AG04449 (cell line): ENCODE results near the gene CDKN2C.

Experiments used
- CTCF ChIA-PET: fragments of 350-600 bp; formaldehyde crosslinking; extraction: SDS; loops from one replicate; lab custom pipeline; 2021; ENCODE audit warnings: antibody characterized with exemption; lab: Yijun Ruan, JAX
- POLR2A ChIA-PET: fragments of 400-600, 350-600 bp; formaldehyde crosslinking; extraction: SDS; loops from one replicate; lab custom pipeline; 2020; ENCODE audit warnings: antibody characterized with exemption, inconsistent platforms; lab: Yijun Ruan, JAX
- DNase-seq: peaks from one replicate; pipeline ENCODE4 v3.0.0-alpha.2; 2010; ENCODE audit warnings: low read depth, low spot score
- H3K4me3 ChIP-seq: 2 replicates; pipeline ENCODE4 v1.5.1; 2011; ENCODE audit warnings: low read depth, mild to moderate bottlenecking, control low read depth, low read length
- TF ChIP-seq, protein P1 (sequence below): IDR thresholded peaks from one replicate; pipeline ENCODE4 v1.5.1; 2011; ENCODE audit warnings: mild to moderate bottlenecking, moderate library complexity, low read length, control low read depth, inconsistent platforms; ENCODE audit not compliant: insufficient read depth; ENCODE audit errors: missing control alignments

Gene CDKN2C

DNA sequence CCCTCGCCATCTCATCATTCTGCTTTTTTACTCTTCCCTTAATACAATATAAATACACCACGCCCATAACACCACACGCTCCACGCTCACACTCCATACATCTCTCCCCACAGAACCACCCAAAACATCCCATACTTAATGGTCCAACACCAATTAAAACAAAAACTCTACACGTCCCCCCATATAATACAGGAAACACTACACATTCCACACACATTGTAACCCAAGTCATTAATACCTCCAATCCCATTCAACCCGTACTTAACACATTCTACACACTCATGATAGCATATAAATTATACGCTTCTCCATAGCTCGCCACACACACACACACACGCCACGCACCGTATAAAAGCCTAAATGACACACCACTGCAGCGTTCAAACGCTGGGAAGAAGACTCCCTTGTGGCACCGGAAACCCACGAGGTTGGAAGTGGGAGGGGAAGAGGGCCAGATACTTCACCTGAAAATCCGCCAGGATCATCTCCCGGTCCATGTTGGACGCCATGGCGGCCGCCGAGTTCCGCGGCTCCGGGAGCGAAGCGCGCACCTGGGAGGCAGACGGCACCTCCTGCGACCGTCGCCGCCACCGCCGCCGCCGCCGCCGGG, 10.6 kb upstream of the CDKN2C start:
- H3K4me3 ChIP-seq = peak overlapping the region; percentile 87
- TF ChIP-seq, protein P1, sequence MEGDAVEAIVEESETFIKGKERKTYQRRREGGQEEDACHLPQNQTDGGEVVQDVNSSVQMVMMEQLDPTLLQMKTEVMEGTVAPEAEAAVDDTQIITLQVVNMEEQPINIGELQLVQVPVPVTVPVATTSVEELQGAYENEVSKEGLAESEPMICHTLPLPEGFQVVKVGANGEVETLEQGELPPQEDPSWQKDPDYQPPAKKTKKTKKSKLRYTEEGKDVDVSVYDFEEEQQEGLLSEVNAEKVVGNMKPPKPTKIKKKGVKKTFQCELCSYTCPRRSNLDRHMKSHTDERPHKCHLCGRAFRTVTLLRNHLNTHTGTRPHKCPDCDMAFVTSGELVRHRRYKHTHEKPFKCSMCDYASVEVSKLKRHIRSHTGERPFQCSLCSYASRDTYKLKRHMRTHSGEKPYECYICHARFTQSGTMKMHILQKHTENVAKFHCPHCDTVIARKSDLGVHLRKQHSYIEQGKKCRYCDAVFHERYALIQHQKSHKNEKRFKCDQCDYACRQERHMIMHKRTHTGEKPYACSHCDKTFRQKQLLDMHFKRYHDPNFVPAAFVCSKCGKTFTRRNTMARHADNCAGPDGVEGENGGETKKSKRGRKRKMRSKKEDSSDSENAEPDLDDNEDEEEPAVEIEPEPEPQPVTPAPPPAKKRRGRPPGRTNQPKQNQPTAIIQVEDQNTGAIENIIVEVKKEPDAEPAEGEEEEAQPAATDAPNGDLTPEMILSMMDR = no peak
- CTCF ChIA-PET = interaction anchor here (1.0 to 3.8 kb wide), 3 partner anchors 10 to 230 kb away, joined by 3 to 23 read pairs (median 5); partner anchors contain the start of gene CDKN2C
- POLR2A ChIA-PET = interaction anchor here (1.7 kb wide), 1 partner anchor 9 kb away, joined by 8 read pairs; no protein-coding TSS in a partner anchor
- DNase-seq = no peak

DNA sequence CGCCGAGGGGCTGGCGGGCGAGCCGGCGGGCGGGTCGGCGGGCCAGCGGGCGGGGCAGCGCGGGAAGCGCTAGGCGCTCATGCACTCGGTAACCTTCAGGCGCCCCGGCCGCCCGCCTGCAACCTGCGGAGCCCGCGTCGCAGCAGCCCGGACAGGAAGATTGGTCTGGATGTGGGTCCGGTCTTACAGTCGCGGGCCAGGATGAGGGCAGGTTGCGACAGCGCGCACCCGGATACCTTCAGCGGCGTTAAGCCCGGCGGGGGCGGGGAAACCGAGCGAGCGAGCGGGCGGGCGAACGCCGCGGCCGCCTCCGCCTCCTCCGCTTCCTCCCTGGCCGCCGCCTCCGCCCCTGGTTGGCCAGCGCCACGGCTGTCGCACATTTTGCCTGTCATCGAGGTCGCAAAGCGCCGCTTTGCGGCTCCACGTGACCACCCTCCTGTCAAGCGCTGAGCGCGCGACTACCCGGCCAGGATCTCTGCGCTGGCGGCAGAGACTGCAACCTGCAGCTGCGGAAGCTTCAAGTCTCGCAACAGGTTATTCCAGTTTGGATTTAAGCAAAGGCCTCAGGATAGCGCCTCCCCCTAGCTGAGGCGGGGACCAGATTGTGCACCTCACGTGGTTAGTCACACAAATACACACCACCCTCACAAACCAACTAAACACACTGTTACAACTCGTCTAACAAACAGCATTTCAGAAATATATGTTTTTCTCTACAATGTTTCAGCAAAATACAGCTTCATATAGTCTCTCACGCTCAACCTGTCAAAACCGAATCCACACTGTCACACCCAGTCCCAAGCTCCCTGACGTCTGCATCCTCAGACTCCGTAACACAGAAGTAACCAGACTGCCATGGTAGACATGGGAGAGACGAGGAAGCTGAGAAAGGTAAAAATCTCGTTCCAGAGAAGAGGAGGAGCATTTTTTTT, 9.9 kb upstream of the CDKN2C start, which contains the start of gene FAF1:
FAF1 (minus strand) TSS at position 355 of the 932 bp plus-strand sequence. CDS start 456 bp downstream, outside the sequence.
- CTCF ChIA-PET = interaction anchor here (1.0 to 3.8 kb wide), 8 partner anchors 9 to 229 kb away, joined by 3 to 23 read pairs (median 7); partner anchors contain the start of gene CDKN2C
- peak within 1 kb of the TSS; percentile 87 for H3K4me3 ChIP-seq
- TF ChIP-seq, protein P1 = peak; percentile 5
- peak; percentile 61 for DNase-seq
- POLR2A ChIA-PET = interaction anchor here (0.8 to 1.7 kb wide), 4 partner anchors 9 to 24 kb away, joined by 3 to 8 read pairs (median 4); partner anchors contain the start of gene CDKN2C

DNA sequence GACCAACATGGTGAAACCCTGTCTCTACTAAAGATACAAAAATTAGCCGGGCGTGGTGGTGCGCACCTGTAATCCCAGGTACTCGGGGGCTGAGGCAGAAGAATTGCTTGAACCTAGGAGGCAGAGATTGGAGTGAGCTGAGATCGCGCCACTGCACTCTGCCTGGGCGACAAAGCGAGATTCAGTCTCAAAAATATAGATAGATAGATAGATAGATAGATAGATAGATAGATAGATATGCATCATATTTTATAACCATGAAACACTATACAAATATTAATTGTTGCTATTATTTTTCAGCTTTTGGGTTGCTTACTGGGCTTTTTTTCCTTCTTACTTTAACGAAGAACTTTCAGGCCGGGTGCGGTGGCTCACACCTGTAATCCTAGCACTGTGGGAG, 5.2 kb upstream of the CDKN2C start:
- ChIA-PET POLR2A (no interaction called here), CTCF (no interaction called here)
- no peak overlapping the region for H3K4me3 ChIP-seq
- no peak for DNase-seq
- TF ChIP-seq, protein P1 = no peak

DNA sequence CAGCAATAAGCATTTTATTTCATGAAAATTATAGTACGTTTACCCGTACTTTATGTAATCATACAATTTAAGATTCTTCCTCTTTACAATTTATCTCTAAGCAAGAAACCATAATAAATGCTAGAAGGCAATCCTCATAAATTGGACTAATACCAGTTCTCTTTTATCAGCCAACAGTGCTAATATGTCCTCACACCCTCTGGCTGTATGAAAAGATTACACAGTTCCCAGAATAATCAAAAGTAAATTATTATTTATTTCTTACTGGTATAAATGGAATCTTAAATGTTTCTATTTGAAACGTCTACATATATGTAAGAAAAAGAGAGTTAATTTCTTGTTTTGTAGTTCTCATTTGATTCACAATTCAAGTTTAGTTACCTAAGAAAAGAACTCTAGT, 3.1 kb upstream of the CDKN2C start:
- ChIA-PET POLR2A (no interaction called here), CTCF (interaction anchor here (1.7 kb wide), 1 partner anchor 12 kb away, joined by 4 read pairs; no protein-coding TSS in a partner anchor)
- TF ChIP-seq, protein P1 = no peak
- no peak for DNase-seq
- H3K4me3 ChIP-seq = no peak overlapping the region

DNA sequence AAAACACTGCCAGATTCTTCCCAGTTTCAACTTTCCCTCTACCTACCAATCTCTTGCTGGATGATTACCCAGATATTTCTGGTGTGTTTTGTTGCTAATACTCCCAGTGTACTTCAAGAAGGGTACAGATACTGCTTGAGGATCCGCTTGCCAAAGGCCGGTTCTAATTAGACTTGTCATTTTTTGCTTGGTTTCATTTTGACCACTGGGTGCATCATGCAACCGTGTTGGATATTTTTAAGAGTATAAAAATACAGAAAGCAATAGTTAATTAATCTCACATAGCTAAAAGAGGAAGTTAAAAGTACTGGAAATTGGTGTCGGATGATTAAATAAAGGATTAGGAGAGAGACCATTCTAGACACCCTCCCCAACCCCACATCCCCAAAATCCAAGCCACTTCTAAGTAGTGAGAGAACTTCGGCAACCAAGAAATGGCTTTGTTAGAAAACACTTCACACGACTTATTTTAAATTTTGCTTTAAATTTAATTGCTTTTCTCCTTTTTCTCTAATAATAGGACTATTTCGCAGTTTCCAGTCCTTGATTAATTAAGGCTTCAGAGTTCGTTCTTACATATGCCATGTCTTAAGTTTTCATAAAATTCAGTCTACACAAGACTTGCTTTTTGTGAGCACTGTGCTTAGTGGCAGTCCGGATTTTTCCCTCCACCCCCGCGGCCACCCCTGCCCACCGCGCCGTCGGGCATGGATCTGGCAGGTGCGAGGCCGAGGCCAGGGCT, 2.5 kb upstream of the CDKN2C start:
- CTCF ChIA-PET = interaction anchor here (1.0 to 4.1 kb wide), 4 partner anchors 8 to 224 kb away, joined by 3 to 23 read pairs (median 7); partner anchors contain the start of gene FAF1
- DNase-seq = no peak
- H3K4me3 ChIP-seq = peak overlapping the region; percentile 83
- POLR2A ChIA-PET = interaction anchor here (0.7 to 2.0 kb wide), 3 partner anchors 7 to 269 kb away, joined by 5 to 26 read pairs (median 8); partner anchors contain the start of genes FAF1 and RNF11
- TF ChIP-seq, protein P1 = no peak
